ENCODE measurements around the gene LRRC3C. TPM values are rescaled to one million over a fixed set of nuclear protein-coding genes. Genes with fewer than 3 reads are reported as not detected.
A peak's percentile ranks its signal among the peaks of the same experiment; 100 is the strongest.

The LRRC3C gene
- total and polyA plus RNA-seq, 2 experiments from 2014 or later: not detected

GRCh38 chr17:39965017-39965699 lies 37.6 kb downstream of the LRRC3C start:
- Histone ChIP-seq H3K4me1 (ENCODE audit: insufficient read depth) (no peaks in the 10 kb centered on the region), H3K27me3 (replicated peaks; ENCODE audit: insufficient read depth) (no peaks in the 10 kb centered on the region), H3K9ac (no peak overlapping the region), H3K4me3 (no peak overlapping the region), H3K79me2 (ENCODE audit: insufficient read depth) (no peaks in the 10 kb centered on the region), H4K20me1 (ENCODE audit: insufficient read depth) (no peaks in the 10 kb centered on the region), H3K9me2 (ENCODE audit: insufficient read depth) (no peaks in the 10 kb centered on the region), H3F3A (ENCODE audit: insufficient read depth) (no peaks in the 10 kb centered on the region), H3K4me2 (ENCODE audit: unreplicated experiment) (no peak overlapping the region), H3K9me3 (ENCODE audit: low read depth) (no peaks in the 10 kb centered on the region), H3K36me3 (ENCODE audit: low read depth) (no peaks in the 10 kb centered on the region), H2AFZ (no peak overlapping the region), H3K27ac (no peak overlapping the region)
- TF ChIP-seq EZH2phosphoT487 (IDR thresholded peaks at IDR 0.05; ENCODE audit: insufficient read depth, low read depth) (no peak), EZH2 (IDR thresholded peaks at IDR 0.05; ENCODE audit: insufficient read depth, poor library complexity, severe bottlenecking) (no peak)
- peak; percentile 17 for DNase-seq
- in situ Hi-C loops (cut with MboI): no loop called here
- 36 to 41% methylated on average over 8 of the region's 8 CpGs for WGBS, 2 experiments (ENCODE audit: low coverage in 1 of 2, low lambda C conversion rate in 2 of 2, missing lambda C conversion rate in 2 of 2)

- no peak overlapping the region for H2AFZ ChIP-seq
- H3K36me3 ChIP-seq (ENCODE audit: low read depth): no peaks in the 10 kb centered on the region
- no peak overlapping the region for H3K4me3 ChIP-seq
- no peaks in the 10 kb centered on the region for H3K9me3 ChIP-seq (ENCODE audit: low read depth)
- H3K9me2 ChIP-seq (ENCODE audit: insufficient read depth): no peaks in the 10 kb centered on the region
- no peaks in the 10 kb centered on the region for H3F3A ChIP-seq (ENCODE audit: insufficient read depth)
- no peak for TF ChIP-seq EZH2phosphoT487 (IDR thresholded peaks at IDR 0.05; ENCODE audit: insufficient read depth, low read depth)
- no peak for TF ChIP-seq EZH2 (IDR thresholded peaks at IDR 0.05; ENCODE audit: insufficient read depth, poor library complexity, severe bottlenecking)
- in situ Hi-C loops (cut with MboI): no loop called here
- no peak overlapping the region for H3K4me2 ChIP-seq (ENCODE audit: unreplicated experiment)
- DNase-seq: no peak
- H3K79me2 ChIP-seq (ENCODE audit: insufficient read depth): no peaks in the 10 kb centered on the region
- no peaks in the 10 kb centered on the region for H3K4me1 ChIP-seq (ENCODE audit: insufficient read depth)
- no peak overlapping the region for H3K9ac ChIP-seq
- whole genome bisulfite sequencing, 2 experiments (ENCODE audit: low coverage in 1 of 2, low lambda C conversion rate in 2 of 2, missing lambda C conversion rate in 2 of 2): 68 to 78% methylated on average over 6 of the region's 6 CpGs
- H3K27me3 ChIP-seq (replicated peaks; ENCODE audit: insufficient read depth): no peaks in the 10 kb centered on the region
- H4K20me1 ChIP-seq (ENCODE audit: insufficient read depth): no peaks in the 10 kb centered on the region
- H3K27ac ChIP-seq: no peak overlapping the region
Observed at GRCh38 chr17:39966771-39967170, 39.2 kb downstream of the LRRC3C start.

GRCh38 chr17:39968761-39969160 lies 41.2 kb downstream of the LRRC3C start:
- no peaks in the 10 kb centered on the region for H3K36me3 ChIP-seq (ENCODE audit: low read depth)
- no peak for DNase-seq
- 72 to 79% methylated on average over 2 of the region's 2 CpGs for WGBS, 2 experiments (ENCODE audit: low coverage in 1 of 2, low lambda C conversion rate in 2 of 2, missing lambda C conversion rate in 2 of 2)
- in situ Hi-C loops (cut with MboI): no loop called here
- H3K9ac ChIP-seq: no peak overlapping the region
- peaks cover 11% of the 10 kb centered on the region for H3F3A ChIP-seq (ENCODE audit: insufficient read depth)
- no peak overlapping the region for H3K27ac ChIP-seq
- peaks cover 14% of the 10 kb centered on the region for H3K4me1 ChIP-seq (ENCODE audit: insufficient read depth)
- H3K27me3 ChIP-seq (replicated peaks; ENCODE audit: insufficient read depth): no peaks in the 10 kb centered on the region
- H3K4me3 ChIP-seq: no peak overlapping the region
- H3K79me2 ChIP-seq (ENCODE audit: insufficient read depth): no peaks in the 10 kb centered on the region
- H3K9me2 ChIP-seq (ENCODE audit: insufficient read depth): no peaks in the 10 kb centered on the region
- H4K20me1 ChIP-seq (ENCODE audit: insufficient read depth): no peaks in the 10 kb centered on the region
- no peaks in the 10 kb centered on the region for H3K9me3 ChIP-seq (ENCODE audit: low read depth)
- no peak overlapping the region for H2AFZ ChIP-seq
- TF ChIP-seq EZH2 (IDR thresholded peaks at IDR 0.05; ENCODE audit: insufficient read depth, poor library complexity, severe bottlenecking): no peak
- H3K4me2 ChIP-seq (ENCODE audit: unreplicated experiment): no peak overlapping the region

- Histone ChIP-seq H3K4me3 (no peak overlapping the region), H3K27ac (no peak overlapping the region), H3K9me2 (ENCODE audit: insufficient read depth) (no peaks in the 10 kb centered on the region), H3K9ac (no peak overlapping the region), H4K20me1 (ENCODE audit: insufficient read depth) (no peaks in the 10 kb centered on the region), H3K9me3 (ENCODE audit: low read depth) (no peaks in the 10 kb centered on the region), H2AFZ (no peak overlapping the region), H3K79me2 (ENCODE audit: insufficient read depth) (no peaks in the 10 kb centered on the region), H3K4me2 (ENCODE audit: unreplicated experiment) (no peak overlapping the region), H3K27me3 (replicated peaks; ENCODE audit: insufficient read depth) (no peaks in the 10 kb centered on the region), H3K36me3 (ENCODE audit: low read depth) (no peaks in the 10 kb centered on the region), H3K4me1 (ENCODE audit: insufficient read depth) (peaks cover 19% of the 10 kb centered on the region), H3F3A (ENCODE audit: insufficient read depth) (peaks cover 12% of the 10 kb centered on the region)
- TF ChIP-seq EZH2phosphoT487 (IDR thresholded peaks at IDR 0.05; ENCODE audit: insufficient read depth, low read depth) (no peak), EZH2 (IDR thresholded peaks at IDR 0.05; ENCODE audit: insufficient read depth, poor library complexity, severe bottlenecking) (no peak)
- DNase-seq: no peak
- in situ Hi-C loops (cut with MboI): no loop called here
- WGBS, 2 experiments (ENCODE audit: low coverage in 1 of 2, low lambda C conversion rate in 2 of 2, missing lambda C conversion rate in 2 of 2): 53 to 58% methylated on average over 6 of the region's 6 CpGs
Observed at GRCh38 chr17:39969375-39969774, 41.8 kb downstream of the LRRC3C start.

Data from GM23248 (cell line).